ENCODE data around the gene AK2.
"Not testable (repeated sequence)": the region's sequence is repeated elsewhere in the genome, so short reads cannot be mapped to it uniquely, and the experiment has no call there.

Gene AK2

DNA sequence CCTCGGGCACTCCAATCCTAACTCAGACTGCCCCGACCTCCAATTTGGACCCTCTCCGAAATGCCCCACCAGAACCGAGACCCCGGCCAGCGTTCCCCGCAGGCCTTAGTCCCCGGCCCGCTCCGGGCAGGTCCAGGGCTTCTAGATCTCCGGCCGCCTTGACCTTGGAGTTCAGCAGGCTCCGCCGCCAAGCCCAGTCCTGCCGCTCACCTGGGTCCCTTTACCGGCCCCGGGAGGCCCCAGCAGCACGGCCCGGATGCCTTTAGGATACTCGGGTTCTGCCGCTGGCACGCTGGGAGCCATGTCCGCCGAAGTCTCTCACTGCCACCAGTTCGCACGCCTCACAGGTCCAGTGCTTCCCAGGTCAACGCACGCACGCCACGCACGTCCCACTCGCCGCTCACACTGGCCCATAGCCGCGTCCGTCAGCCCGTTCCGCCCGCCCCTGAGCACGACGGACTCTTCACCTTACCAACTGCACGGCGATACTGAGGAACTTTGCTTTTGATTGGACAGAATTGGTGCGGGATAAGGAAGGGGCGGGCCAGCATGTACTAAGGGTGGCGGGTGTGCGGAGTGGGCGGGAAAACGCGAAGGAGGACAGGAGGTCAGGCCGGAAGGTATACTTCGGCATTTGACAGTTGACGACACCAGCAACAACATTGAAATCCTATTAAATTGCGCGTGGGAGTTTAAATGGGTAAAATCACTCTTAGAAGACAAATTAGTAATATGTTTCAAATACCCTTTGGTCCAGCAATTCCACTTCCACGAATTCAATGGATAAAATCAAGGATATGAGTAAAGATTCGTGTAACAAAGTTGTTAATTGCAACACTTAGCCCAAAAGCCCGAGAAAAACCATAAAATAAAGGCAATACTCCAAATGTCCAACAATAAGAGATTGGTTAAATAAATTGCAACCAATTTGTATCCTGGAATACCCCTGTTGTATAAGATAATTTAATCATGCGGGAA is at the start of gene AK2:
AK2 (minus strand) TSS at position 358 of the 978 bp plus-strand sequence; CDS start at position 303, 55 bp downstream.
- DNase-seq (ENCODE audit: low spot score): peak; percentile 99

DNA sequence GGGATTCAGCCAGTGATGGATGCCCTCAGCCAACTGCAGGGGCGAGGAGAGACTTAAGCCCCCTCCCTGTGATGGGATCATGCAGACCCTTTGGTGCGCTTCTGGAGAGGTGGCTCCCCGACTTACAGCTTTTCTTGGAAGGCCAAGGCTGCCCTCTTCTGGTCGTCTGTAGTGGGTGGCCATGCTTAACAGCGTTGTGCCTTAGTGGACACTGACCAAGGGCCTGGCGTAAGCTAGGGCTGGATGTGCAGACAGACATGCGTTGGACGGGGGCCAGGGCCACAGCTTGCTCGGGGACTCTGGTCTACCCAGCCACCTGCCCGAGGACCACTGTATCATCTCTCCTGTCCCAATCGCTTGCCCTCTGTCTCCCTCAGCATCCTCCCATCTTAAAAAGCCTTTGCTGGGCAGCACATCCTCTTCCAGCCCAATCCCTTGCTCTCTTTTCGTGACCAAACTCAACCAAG is 49.7 kb upstream of the AK2 start:
- DNase-seq (ENCODE audit: low spot score): peak; percentile 94

DNA sequence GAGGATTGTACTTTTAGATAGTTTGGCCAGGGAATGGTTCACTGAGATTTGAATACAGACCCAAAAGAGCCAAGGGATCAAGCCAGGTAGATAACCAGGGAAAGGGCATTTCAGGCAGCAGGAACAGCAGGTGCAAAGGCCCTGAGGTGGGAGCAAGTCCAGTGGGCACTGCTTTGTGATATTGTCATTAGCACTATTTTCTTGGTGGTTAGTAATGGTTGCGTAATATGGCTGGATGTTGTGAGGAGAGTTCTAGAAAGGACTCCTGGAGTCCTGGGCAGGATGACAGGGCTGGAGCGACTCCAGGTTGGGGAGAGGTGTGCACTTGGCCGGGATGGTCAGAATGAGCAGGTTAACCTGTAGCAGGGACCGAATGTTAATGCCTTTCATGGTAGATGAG is 48.6 kb upstream of the AK2 start:
- no peak for DNase-seq (ENCODE audit: low spot score)

DNA sequence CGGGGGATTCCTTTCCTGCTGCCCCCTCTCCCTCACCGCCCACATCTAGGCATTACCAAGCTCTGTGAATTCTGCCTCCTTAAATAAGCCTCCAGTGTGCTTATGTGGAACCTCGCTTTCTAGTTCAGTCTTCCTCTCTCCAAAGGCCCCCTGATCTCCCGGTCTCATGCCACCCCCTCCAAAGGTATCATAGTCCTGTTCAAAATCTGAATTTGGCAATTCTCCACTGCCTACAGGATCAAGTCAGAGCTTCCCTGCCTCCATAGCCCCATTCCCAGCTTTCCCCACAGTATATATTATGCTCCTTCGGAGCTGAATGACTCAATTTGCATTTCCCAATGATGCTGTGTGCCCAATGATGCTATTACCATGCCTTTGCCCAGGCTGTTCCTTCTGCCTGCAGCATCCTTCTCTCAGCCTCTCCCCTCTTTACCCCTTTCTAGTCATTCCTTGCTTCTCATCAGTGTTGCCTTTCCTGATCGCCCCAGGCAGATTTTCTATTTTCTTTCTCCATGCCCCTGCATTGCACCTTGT is 46.0 kb upstream of the AK2 start:
- peak; percentile 26 for DNase-seq (ENCODE audit: low spot score)

GRCh38 chr1:33081554-33082305 is 45.0 kb upstream of the AK2 start:
- DNase-seq (ENCODE audit: low spot score): peak; percentile 36

DNA sequence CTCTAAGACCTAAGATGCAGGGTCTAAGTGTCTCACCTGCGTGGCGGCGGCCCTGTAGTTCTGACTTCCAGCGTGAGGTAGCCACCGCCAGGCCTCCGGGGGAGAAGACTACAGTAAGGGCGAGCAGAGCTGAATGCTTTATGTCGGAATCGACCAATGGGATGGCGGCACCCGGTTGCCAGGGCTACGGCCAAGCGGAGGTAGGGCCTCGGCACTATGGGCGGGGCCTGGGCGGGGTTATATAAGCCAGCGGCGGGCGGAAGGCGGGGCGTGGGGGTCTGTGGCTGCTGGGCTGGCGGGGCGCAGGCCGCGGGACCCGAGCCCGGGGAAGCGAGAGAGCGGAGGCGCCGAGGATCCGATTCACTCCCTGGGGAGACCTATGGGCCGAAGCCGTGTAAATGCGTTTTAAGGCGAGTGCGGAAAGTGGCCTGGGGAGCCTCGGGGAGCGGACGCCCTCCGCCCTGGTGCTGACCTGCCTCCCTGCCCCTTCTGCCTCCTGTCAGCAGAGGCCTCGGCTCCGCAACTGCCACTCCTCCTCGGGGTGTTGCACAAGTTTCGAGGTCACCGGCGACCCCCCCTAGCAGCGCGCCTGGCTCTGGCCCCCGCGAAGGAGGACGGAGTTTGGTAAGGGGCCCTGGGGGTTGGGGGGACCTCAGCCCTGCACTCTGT is 44.3 kb upstream of the AK2 start, which contains the start of gene AZIN2:
AZIN2 (plus strand) TSS at position 269 of the 669 bp plus-strand sequence. CDS start 1,097 bp downstream, outside the sequence.
- DNase-seq (ENCODE audit: low spot score): peak; percentile 98

GRCh38 chr1:33080373-33080772 is 43.7 kb upstream of the AK2 start:
- no peak for DNase-seq (ENCODE audit: low spot score)

- no peak for DNase-seq (ENCODE audit: low spot score)
Observed at GRCh38 chr1:33078030-33078591, 41.4 kb upstream of the AK2 start.

DNA sequence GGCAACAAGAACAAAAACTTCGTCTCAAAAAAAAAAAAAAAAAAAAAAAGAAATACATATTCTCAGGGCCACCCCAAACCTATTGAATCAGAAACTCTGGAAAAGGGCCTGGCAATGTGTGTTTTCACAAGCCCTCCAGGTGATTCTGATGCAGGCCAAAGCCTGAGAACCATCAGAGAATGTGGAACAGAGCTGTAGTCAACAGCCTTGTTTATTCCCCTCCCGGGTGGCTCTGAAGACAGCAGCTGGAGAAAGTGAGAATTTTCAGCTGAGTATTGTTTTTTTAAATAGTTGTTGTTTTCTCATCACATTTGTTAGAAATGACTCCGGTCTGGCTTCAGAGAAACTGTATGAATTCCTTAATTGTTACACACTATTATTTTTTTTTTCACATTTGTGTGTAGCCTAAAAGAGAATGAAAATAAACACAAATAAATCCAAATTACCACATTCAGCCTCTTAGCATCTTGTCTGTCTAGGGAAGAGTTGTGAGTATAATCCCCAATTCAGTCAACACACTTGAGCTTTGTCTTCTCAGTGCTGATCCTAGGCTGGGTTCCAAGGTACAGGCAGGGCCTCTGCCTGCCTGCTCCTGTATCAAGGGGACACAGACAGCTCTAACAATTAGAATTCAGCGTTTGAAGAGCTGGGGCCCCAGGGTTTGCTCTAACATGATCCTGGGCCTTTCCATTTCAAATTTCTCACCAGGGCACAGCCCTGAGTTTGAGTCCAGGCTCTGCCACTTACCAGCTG is 37.7 kb upstream of the AK2 start:
- DNase-seq (ENCODE audit: low spot score): peak; percentile 21

GRCh38 chr1:33072707-33073106 is 36.0 kb upstream of the AK2 start:
- DNase-seq (ENCODE audit: low spot score): no peak

DNA sequence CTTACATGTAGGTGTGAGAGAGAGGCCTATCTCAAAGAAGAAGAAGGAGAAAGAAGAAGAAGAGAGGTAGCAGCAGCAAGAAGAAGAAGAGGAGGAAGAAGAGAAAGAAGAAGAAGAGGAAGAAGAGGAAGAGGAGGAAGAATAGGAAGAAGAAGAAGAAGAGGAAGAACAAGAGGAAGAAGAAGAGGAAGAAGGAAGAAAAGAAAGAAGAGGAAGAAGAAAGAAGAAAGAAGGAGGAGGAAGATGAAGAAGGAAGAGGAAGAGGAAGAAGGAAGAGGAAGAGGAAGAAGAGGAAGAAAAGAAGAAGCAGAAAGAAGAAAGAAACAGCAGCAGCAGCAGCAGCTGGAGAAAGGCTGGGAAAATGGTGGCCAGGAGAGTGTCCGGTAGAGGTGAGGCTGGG is 33.9 kb upstream of the AK2 start:
- DNase-seq (ENCODE audit: low spot score): no peak

GRCh38 chr1:33068108-33068507 is 31.4 kb upstream of the AK2 start:
- not testable (repeated sequence) for DNase-seq (ENCODE audit: low spot score)

DNA sequence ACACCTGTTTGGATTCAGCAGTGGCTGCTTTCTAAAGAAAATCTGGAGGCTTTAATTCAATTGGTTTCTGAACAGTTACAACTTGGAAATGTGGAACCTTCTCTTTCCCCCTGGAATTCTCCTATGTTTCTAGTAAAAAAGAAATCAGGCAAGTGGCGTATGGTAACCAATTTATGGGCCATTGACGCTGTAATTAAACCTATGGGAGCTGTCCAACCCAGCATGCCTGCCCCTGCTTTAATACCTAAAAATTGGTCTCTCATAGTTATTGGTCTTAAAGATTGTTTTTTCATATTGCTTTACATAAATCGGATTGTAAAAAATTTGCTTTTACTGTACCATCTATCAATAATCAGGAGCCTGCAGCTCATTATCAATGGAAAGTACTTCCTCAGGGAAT is 29.8 kb upstream of the AK2 start:
- DNase-seq (ENCODE audit: low spot score): not testable (repeated sequence)

DNA sequence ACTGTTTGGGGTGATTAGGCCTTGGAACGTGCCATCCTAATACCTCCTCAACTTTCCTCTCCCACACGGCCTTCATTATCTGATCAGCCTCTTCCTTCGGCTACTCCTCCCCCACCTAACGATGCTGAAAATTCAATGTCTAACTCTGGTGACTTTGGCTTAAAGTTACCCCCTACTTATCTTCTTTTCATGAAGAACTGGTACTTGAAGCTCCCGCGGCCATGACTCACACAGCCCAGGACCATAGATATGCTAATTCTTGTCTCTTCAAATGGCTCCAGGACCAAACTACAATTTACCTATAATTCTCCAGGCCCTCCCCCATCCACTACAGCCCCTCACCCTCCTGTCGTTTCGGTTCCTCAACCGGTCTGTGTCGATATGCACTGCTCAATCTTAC is 28.6 kb upstream of the AK2 start:
- no peak for DNase-seq (ENCODE audit: low spot score)

- DNase-seq (ENCODE audit: low spot score): not testable (repeated sequence)
Observed at GRCh38 chr1:33064284-33064683, 27.6 kb upstream of the AK2 start.

- no peak for DNase-seq (ENCODE audit: low spot score)
Observed at GRCh38 chr1:33061834-33062233, 25.2 kb upstream of the AK2 start.

GRCh38 chr1:33060579-33061083 is 23.9 kb upstream of the AK2 start:
- DNase-seq (ENCODE audit: low spot score): no peak

DNA sequence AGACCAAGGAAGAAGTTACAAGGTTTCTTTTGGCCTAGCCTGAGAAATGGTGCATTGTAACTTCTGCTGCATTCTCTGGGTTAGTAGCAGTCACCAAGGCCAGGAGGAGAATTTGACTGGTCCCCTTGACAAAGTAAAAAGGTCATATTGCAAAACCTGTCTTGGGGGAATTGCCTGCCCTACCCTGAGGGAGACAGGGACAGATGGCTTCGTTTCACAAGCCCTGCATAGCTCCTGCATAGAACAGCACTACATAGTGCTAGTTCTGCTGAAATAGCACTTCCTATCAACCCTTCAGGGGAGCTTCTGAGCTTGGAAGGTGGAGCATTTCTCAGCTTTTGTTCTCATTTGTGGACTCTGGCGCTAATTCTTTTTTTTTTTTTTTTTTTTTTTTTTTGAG is 20.4 kb upstream of the AK2 start:
- DNase-seq (ENCODE audit: low spot score): peak; percentile 41

DNA sequence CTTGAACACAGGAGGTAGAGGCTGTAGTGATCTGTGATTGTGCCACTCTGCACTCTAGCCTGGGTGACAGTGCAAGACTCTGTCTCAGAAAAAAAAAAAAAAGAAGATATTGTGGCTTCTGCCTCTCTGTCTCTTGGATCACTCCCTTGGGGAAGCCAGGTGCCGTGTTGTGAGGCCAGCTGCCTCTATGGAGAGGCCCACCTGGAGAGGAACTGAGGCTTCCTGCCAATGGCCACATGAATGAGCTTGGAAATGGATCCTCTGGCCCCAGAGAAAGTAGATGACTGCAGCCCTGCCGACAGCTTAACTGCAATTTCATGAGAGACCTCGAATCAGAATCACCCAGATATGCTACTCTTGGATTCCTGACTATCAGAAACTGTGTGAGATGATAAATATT is 19.7 kb upstream of the AK2 start:
- DNase-seq (ENCODE audit: low spot score): peak; percentile 47

GRCh38 chr1:33055210-33056008 is 18.7 kb upstream of the AK2 start:
- DNase-seq (ENCODE audit: low spot score): peak; percentile 89
